Inferior parietal cortex (tissue), 1 donor: ENCODE measurements around the gene NGEF.

ENCODE experiments used
- DNase-seq: peaks from one replicate; pipeline ENCODE4 v3.0.0-alpha.2; 2016; ENCODE audit errors: extremely low spot score

Gene NGEF

DNA sequence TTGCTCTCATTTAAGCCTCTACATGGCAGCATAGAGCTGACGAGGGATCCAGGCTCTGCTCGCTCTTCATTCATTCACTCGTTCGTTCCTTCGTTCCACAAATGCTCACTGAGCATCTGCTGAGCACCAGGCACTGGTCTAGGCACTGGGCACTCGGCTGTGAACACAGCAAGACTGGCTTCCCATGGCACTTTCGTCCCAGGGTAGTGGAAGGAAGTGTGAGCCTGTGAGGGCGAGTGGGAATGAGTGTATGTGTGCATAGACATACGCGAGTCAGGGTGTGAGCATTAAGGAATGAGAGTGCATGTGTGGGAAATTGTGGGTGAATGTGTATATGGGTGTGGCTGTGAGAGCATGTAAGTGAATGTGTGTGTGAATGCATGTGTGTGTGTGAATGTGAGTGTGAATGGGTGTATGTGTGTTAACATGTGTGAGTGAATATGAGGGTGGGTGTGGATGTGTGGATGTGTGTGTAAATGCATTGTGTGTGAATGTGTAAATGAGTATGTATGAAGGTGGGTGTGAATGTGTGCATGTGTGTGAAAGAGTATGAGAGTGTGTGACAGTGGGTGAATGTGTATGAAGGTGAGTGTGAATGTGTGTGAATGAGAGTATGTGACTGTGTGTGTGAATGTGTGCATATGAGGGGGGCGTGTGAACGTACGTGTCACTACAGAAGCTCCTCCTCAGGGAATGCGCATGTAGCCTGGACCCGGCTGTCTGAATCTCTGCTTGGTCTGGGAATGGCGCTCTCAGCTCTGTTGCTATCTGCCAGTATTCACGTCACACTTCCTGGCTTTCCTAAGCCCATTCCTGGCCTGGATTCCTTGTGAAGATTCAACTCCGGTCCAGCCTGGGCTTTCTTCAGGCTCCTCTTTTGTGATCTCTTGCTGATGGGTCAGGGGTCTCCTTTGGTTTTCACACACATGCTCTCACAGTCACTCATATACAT, 114.2 kb downstream of the NGEF start:
- no peak for DNase-seq

- DNase-seq, result no peak
Measured at GRCh38 chr2:232897598-232898408, 115.3 kb downstream of the NGEF start.

DNA sequence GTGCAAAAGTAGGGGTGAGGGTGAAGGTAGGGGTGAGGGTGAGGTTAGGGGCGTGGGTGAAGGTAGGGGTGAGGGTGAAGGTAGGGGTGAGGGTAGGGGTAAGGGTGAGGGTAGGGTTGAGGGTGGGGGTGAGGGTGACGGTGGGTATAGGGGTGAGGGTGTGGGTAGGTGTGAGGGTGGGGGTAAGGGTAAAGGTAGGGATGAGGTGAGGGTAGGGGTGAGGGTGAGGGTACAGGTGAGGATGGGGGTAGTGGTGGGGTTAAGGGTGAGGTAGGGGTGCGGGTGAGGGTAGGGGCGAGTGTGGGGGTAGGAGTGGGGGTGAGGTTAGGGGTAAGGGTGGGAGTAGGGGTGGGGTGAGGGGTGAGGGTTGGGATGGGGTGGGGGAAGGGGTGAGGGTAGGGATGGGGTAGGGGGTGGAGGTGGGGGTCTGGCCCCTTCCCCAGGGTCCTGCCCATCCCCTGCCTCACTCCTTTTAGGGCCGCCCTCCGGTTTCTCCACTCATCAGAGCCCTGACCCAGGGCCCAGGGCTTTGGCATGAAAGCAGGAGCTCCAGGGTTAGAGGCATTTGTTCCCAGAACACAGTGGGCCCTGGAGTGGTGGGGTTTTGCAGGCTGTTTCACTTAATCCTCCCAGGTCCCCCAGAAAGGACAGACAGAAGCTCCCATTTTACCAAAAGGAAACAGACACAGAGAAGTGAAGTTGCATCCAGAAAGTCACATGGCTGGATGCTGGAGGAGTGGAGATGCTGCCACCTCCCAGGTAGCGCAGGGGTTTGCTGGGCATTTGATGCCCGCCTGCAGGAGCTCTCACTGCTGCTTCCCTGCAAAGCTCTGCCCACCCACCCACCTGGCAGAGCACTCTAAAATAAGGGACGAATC, 116.1 kb downstream of the NGEF start:
- no peak for DNase-seq

DNA sequence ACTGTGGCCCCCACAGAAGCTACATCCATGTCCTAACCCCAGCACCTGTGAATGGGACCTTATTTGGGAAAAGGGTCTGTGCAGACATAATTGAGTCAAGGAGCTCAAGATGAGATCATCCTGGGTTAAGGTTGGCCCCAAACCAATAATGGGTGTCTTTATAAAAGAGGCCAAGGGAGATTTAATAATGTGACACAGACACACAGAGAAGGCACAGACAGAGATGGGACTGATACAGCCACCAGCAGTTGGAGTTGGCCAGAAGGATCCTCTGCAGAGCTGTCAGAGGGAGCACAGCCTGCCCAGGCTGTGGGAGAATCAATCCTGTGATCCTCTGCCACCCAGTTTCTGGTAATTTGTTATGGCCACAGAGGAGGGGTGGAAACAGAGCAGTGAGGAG, 116.9 kb downstream of the NGEF start:
- no peak for DNase-seq

GRCh38 chr2:232894746-232895145, 118.3 kb downstream of the NGEF start:
- DNase-seq, result no peak

DNA sequence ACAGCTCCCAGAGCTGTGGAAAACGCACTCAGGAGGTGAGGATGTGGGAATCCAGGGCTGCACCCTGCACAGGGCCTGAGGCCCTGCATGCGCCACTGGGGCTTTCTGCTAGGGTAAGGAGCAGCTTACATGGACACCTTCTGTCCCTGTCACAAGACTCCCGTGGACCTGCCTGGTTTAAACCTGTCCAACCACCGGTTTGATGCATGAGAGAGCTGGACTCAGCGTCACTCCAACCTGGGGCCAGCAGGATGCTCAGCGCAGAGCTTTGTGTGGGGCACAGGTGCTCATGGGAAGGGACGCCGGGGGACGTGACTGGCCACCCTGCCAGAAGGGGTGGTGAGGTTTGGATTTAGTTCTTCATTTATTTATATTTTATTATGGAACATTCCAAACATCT, 118.8 kb downstream of the NGEF start:
- DNase-seq, result no peak

- DNase-seq, result no peak
Measured at GRCh38 chr2:232893834-232894233, 119.2 kb downstream of the NGEF start.

- no peak for DNase-seq
Measured at GRCh38 chr2:232892843-232893242, 120.2 kb downstream of the NGEF start.

- DNase-seq, result no peak
Measured at GRCh38 chr2:232892221-232892620, 120.8 kb downstream of the NGEF start.

GRCh38 chr2:232891621-232892071, 121.4 kb downstream of the NGEF start:
- no peak for DNase-seq

DNA sequence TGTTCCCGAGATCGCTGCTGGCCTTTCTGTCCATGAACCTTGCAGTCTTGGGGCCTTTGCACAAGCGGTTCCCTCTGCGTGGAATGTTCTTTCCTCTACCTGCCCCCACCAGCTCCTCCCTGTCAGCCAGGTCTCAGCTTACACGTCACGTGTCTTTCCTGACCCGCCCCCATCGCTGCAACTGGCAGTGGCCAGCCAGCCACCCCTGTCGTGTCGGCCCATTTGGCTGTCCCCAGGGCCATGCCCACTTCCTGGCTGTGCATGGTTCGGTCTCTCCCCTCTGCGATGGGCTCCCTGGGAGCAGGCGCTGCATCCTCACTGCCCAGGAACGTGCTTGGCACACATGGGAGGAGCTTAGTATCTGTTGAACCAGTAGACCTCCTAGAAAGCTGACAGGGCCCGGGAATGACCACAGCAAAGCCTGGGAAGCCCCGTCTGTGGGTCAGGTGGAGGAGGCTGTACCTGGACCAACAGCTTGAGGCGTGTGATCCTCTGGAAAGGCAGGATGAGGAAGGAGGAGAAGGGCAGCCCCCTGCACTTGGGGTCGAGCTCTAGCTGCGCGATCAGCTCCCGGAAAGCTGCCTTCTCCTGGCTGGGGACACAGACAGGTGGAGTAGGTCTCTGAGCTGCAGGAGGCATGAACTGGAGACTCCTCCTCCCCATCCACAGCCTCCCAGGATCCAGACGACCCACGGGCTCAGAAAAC, 122.0 kb downstream of the NGEF start:
- DNase-seq, result no peak

DNA sequence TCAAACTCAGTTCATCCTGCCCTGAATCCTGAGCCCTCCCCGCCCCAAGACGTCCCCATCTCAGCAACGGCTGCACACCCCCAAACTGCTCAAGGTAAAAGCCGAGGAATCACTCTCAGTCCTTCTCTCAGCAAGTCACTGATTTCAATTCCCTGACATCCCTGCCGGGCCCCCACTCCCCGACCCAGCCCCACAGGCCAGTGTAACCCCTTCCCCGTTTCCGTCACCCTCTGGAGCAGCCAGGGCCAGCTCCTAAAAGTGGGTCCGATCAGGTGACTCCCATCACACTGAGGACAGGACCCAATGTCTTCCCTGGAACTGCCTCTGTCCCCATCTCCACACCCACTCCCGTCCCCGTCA, 122.5 kb downstream of the NGEF start:
- DNase-seq, result no peak

GRCh38 chr2:232889876-232890401, 123.1 kb downstream of the NGEF start:
- DNase-seq, result no peak

GRCh38 chr2:232888839-232889529, 124.1 kb downstream of the NGEF start:
- no peak for DNase-seq

DNA sequence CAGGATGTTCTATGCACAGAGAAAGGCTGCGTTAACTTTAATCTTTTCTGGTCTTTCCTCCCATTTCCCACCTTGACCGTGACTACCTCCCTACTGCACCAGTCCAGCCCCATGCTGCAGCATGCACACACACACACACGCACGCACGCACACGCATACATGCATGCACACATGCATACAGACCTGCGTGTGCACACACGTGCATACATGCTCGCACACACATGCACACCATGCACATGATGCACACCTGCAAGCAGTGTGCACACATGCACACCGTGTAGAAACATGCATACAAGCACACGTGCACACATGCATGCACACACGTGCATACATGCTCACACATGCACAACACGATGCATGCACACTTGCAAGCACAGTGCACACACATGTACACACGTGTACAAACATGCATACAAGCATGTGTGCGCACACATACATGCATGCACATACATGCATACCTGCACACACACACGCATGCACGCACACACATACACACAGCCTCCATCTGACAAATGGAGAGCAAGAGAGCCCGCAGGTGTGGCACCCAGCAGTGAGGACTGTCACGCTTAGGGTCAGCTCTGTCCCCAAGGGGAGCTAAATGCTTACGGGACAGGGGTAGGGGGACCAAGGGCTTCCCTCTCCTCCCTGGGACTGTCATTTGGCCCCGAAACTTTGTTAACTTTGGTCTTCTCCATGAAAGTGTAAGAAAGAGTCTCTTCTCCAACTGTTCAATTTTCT, 124.8 kb downstream of the NGEF start:
- DNase-seq, result no peak

- no peak for DNase-seq
Measured at GRCh38 chr2:232887171-232887850, 125.7 kb downstream of the NGEF start.

DNA sequence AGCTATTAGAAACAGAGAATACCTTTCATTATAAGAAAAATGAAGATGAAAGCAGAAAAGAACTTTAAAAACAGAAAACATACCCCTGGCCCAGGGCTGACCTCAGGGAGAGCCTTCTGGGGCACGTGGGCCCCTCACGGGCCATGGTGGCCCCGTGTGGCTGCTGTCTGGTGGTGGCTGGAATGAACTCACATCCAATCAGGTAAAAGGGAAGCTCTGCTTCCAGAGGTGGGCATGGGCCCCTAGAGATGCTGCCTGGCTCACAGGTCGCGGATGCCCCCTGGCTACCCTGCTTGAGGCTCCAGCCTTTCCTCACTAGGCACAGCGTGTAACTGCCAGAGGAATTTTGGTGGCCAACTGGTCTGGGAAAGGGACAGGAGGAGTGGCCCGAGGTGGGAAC, 126.4 kb downstream of the NGEF start:
- DNase-seq, result no peak

DNA sequence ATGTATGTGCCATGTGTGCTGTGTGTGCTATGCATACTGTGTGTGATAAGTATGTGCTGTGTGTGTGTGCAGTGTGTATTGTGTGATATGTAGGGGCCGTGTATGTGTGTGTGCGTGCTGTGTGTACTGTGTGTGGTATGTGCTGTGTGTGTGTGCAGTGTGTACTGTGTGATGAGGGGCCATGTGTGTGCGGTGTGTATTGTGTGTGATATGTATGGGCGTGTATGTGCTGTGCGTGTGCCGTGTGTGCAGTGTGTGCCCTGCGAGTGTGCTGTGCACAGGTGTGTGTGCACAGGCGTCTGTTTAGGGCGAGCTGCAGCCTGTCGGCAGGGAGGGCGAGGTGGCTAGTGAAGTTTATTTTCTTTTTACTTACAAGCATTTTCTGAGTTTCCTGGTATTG, 126.9 kb downstream of the NGEF start:
- DNase-seq, result no peak
